Activated T-helper 17 cell treated with anti-CD3 and anti-CD28 coated beads, Interleukin-2, amount 50 U/mL, for 72 hours (primary cell): Measurements from ENCODE around the gene NOTCH1. TPM values are rescaled to one million over a fixed set of nuclear protein-coding genes. Genes with fewer than 3 reads are reported as not detected.

Experiments used
- ATAC-seq: fragments of 150-1000 bp; cut with Tn5 transposase; replicated peaks from 2 replicates; pipeline ENCODE4 v1.10.0; 2021; ENCODE audit warnings: mild to moderate bottlenecking, moderate library complexity
- H3K27ac Mint-ChIP-seq: one replicate; pipeline ENCODE4 v1.8.0; 2022; ENCODE audit warnings: mixed read lengths
- H3K27me3 Mint-ChIP-seq: one replicate; pipeline ENCODE4 v1.8.0; 2022; ENCODE audit warnings: mixed read lengths
- H3K36me3 Mint-ChIP-seq: one replicate; pipeline ENCODE4 v1.8.0; 2022; ENCODE audit warnings: low read depth, mild to moderate bottlenecking, mixed read lengths
- H3K4me1 Mint-ChIP-seq: one replicate; pipeline ENCODE4 v1.8.0; 2022; ENCODE audit warnings: mixed read lengths
- H3K4me3 Mint-ChIP-seq: one replicate; pipeline ENCODE4 v1.8.0; 2022; ENCODE audit warnings: mild to moderate bottlenecking, mixed read lengths
- H3K9me3 Mint-ChIP-seq: one replicate; pipeline ENCODE4 v1.8.0; 2022; ENCODE audit warnings: mixed read lengths
- total RNA-seq, 2 donors: library from RNA; stranded (reverse); gene quantifications; one replicate each; pipeline ENCODE4 v1.2.3, GENCODE V29; 2022

NOTCH1 gene
- total RNA-seq, 2 donors from 2014 or later: 63.8 to 65.9 TPM

- Mint-ChIP-seq H3K9me3 (no peaks in the 10 kb centered on the region), H3K4me1 (no peaks in the 10 kb centered on the region), H3K4me3 (no peak overlapping the region), H3K36me3 (peaks cover 69% of the 10 kb centered on the region), H3K27ac (no peak overlapping the region), H3K27me3 (no peaks in the 10 kb centered on the region)
- ATAC-seq: no peak
Measured at GRCh38 chr9:136507221-136507991, 38.4 kb downstream of the NOTCH1 start.

GRCh38 chr9:136506425-136506824 is 39.4 kb downstream of the NOTCH1 start:
- Mint-ChIP-seq H3K36me3 (peaks cover 71% of the 10 kb centered on the region), H3K4me3 (no peak overlapping the region), H3K27ac (no peak overlapping the region), H3K4me1 (no peaks in the 10 kb centered on the region), H3K9me3 (no peaks in the 10 kb centered on the region), H3K27me3 (no peaks in the 10 kb centered on the region)
- no peak for ATAC-seq

- H3K9me3 Mint-ChIP-seq: no peaks in the 10 kb centered on the region
- H3K4me1 Mint-ChIP-seq: no peaks in the 10 kb centered on the region
- no peak overlapping the region for H3K27ac Mint-ChIP-seq
- H3K27me3 Mint-ChIP-seq: no peaks in the 10 kb centered on the region
- peak; percentile 28 for ATAC-seq
- no peak overlapping the region for H3K4me3 Mint-ChIP-seq
- peaks cover 71% of the 10 kb centered on the region for H3K36me3 Mint-ChIP-seq
Measured at GRCh38 chr9:136505406-136506403, 40.1 kb downstream of the NOTCH1 start.

GRCh38 chr9:136504512-136505348 is 41.1 kb downstream of the NOTCH1 start:
- H3K27ac Mint-ChIP-seq: no peak overlapping the region
- no peaks in the 10 kb centered on the region for H3K27me3 Mint-ChIP-seq
- no peak for ATAC-seq
- H3K36me3 Mint-ChIP-seq: peaks cover 78% of the 10 kb centered on the region
- H3K4me3 Mint-ChIP-seq: no peak overlapping the region
- no peaks in the 10 kb centered on the region for H3K4me1 Mint-ChIP-seq
- H3K9me3 Mint-ChIP-seq: no peaks in the 10 kb centered on the region

- Mint-ChIP-seq H3K36me3 (peaks cover 75% of the 10 kb centered on the region), H3K27me3 (no peaks in the 10 kb centered on the region), H3K9me3 (no peaks in the 10 kb centered on the region), H3K4me3 (no peak overlapping the region), H3K4me1 (no peaks in the 10 kb centered on the region), H3K27ac (no peak overlapping the region)
- no peak for ATAC-seq
Measured at GRCh38 chr9:136502940-136503550, 42.8 kb downstream of the NOTCH1 start.

GRCh38 chr9:136502196-136502595 is 43.7 kb downstream of the NOTCH1 start:
- no peak overlapping the region for H3K4me3 Mint-ChIP-seq
- H3K27ac Mint-ChIP-seq: no peak overlapping the region
- H3K9me3 Mint-ChIP-seq: no peaks in the 10 kb centered on the region
- no peak for ATAC-seq
- no peaks in the 10 kb centered on the region for H3K27me3 Mint-ChIP-seq
- no peaks in the 10 kb centered on the region for H3K4me1 Mint-ChIP-seq
- H3K36me3 Mint-ChIP-seq: peaks cover 75% of the 10 kb centered on the region

- no peak for ATAC-seq
- no peak overlapping the region for H3K27ac Mint-ChIP-seq
- H3K4me3 Mint-ChIP-seq: no peak overlapping the region
- no peaks in the 10 kb centered on the region for H3K27me3 Mint-ChIP-seq
- H3K36me3 Mint-ChIP-seq: peaks cover 75% of the 10 kb centered on the region
- H3K9me3 Mint-ChIP-seq: no peaks in the 10 kb centered on the region
- no peaks in the 10 kb centered on the region for H3K4me1 Mint-ChIP-seq
Measured at GRCh38 chr9:136501686-136502085, 44.2 kb downstream of the NOTCH1 start.

- Mint-ChIP-seq H3K4me3 (no peak overlapping the region), H3K27ac (no peak overlapping the region), H3K4me1 (no peaks in the 10 kb centered on the region), H3K9me3 (no peaks in the 10 kb centered on the region), H3K36me3 (peaks cover 72% of the 10 kb centered on the region), H3K27me3 (no peaks in the 10 kb centered on the region)
- no peak for ATAC-seq
Measured at GRCh38 chr9:136499935-136500910, 45.6 kb downstream of the NOTCH1 start.

GRCh38 chr9:136499071-136499934 is 46.5 kb downstream of the NOTCH1 start:
- no peak for ATAC-seq
- Mint-ChIP-seq H3K4me3 (no peak overlapping the region), H3K9me3 (no peaks in the 10 kb centered on the region), H3K27ac (no peak overlapping the region), H3K27me3 (no peaks in the 10 kb centered on the region), H3K4me1 (no peaks in the 10 kb centered on the region), H3K36me3 (peaks cover 70% of the 10 kb centered on the region)

- H3K4me1 Mint-ChIP-seq: no peaks in the 10 kb centered on the region
- no peak for ATAC-seq
Measured at GRCh38 chr9:136497916-136498695, 47.7 kb downstream of the NOTCH1 start.

GRCh38 chr9:136496801-136497620 is 48.8 kb downstream of the NOTCH1 start:
- Mint-ChIP-seq H3K27ac (no peak overlapping the region), H3K4me3 (no peak overlapping the region), H3K36me3 (peaks cover 50% of the 10 kb centered on the region), H3K27me3 (no peaks in the 10 kb centered on the region), H3K4me1 (no peaks in the 10 kb centered on the region), H3K9me3 (no peaks in the 10 kb centered on the region)
- no peak for ATAC-seq

More at GRCh38 chr9:136497916-136498695, 47.7 kb downstream of the NOTCH1 start:
- Mint-ChIP-seq H3K27me3 (no peaks in the 10 kb centered on the region), H3K27ac (no peak overlapping the region), H3K4me3 (no peak overlapping the region), H3K36me3 (peaks cover 58% of the 10 kb centered on the region), H3K9me3 (no peaks in the 10 kb centered on the region)
